HUES64 (cell line): ENCODE data around the gene RAB36.

Source experiments
- H3K27ac ChIP-seq: 2 replicates; pipeline ENCODE4 v1.7.0; 2013; ENCODE audit warnings: low read depth, low read length, inconsistent platforms
- H3K27me3 ChIP-seq: 2 replicates; pipeline ENCODE4 v1.6.1; 2013; ENCODE audit warnings: mild to moderate bottlenecking, low read length; ENCODE audit not compliant: insufficient read depth
- H3K36me3 ChIP-seq: 2 replicates; pipeline ENCODE4 v1.6.1; 2013; ENCODE audit warnings: mild to moderate bottlenecking, low read length; ENCODE audit not compliant: insufficient read depth
- H3K4me1 ChIP-seq: 2 replicates; pipeline ENCODE4 v1.6.1; 2013; ENCODE audit warnings: mild to moderate bottlenecking, low read length, moderate library complexity; ENCODE audit not compliant: insufficient read depth
- H3K4me3 ChIP-seq: 2 replicates; pipeline ENCODE4 v1.5.1; 2013; ENCODE audit warnings: mild to moderate bottlenecking, low read length, moderate library complexity
- H3K9ac ChIP-seq: 2 replicates; pipeline ENCODE4 v1.6.1; 2013; ENCODE audit warnings: mild to moderate bottlenecking, low read depth, low read length
- H3K9me3 ChIP-seq: 2 replicates; pipeline ENCODE4 v1.6.1; 2013; ENCODE audit warnings: low read depth, low read length; ENCODE audit not compliant: insufficient read depth
- WGBS: fragments of 150-250, 120-280 bp; methylation state at CpG from one replicate; pipeline ENCODE4 v1.1.7; 2013; ENCODE audit warnings: missing lambda C conversion rate; 5-methylcytosine and 5-hydroxymethylcytosine counted together

Gene RAB36

GRCh38 chr22:23124611-23125511 lies 20.4 kb upstream of the RAB36 start:
- Histone ChIP-seq H3K27me3 (no peaks in the 10 kb centered on the region; the same call in 1 of the 2 replicates), H3K4me3 (no peak overlapping the region), H3K4me1 (0 out of 2 replicates have a peak, but pooled peaks cover 2% of the 10 kb centered on the region), H3K9ac (no peak overlapping the region), H3K27ac (no peak overlapping the region), H3K9me3 (no peaks in the 10 kb centered on the region), H3K36me3 (no peaks in the 10 kb centered on the region)
- 84% methylated on average over 18 of the region's 19 CpGs for WGBS

GRCh38 chr22:23125512-23126103 lies 19.7 kb upstream of the RAB36 start:
- Histone ChIP-seq H3K36me3 (no peaks in the 10 kb centered on the region), H3K4me1 (0 out of 2 replicates have a peak, but pooled peaks cover 2% of the 10 kb centered on the region), H3K4me3 (no peak overlapping the region), H3K27me3 (no peaks in the 10 kb centered on the region; the same call in 1 of the 2 replicates), H3K9me3 (no peaks in the 10 kb centered on the region), H3K9ac (no peak overlapping the region), H3K27ac (no peak overlapping the region)
- 94% methylated on average over 18 of the region's 18 CpGs for WGBS

GRCh38 chr22:23126165-23127054 lies 18.9 kb upstream of the RAB36 start:
- H3K4me1 ChIP-seq = 0 out of 2 replicates have a peak, but pooled peaks cover 2% of the 10 kb centered on the region
- no peaks in the 10 kb centered on the region; the same call in 1 of the 2 replicates for H3K27me3 ChIP-seq
- 79% methylated on average over 14 of the region's 14 CpGs for WGBS
- H3K9ac ChIP-seq = no peak overlapping the region
- no peaks in the 10 kb centered on the region for H3K36me3 ChIP-seq
- H3K9me3 ChIP-seq = no peaks in the 10 kb centered on the region
- no peak overlapping the region for H3K4me3 ChIP-seq
- H3K27ac ChIP-seq = no peak overlapping the region

DNA sequence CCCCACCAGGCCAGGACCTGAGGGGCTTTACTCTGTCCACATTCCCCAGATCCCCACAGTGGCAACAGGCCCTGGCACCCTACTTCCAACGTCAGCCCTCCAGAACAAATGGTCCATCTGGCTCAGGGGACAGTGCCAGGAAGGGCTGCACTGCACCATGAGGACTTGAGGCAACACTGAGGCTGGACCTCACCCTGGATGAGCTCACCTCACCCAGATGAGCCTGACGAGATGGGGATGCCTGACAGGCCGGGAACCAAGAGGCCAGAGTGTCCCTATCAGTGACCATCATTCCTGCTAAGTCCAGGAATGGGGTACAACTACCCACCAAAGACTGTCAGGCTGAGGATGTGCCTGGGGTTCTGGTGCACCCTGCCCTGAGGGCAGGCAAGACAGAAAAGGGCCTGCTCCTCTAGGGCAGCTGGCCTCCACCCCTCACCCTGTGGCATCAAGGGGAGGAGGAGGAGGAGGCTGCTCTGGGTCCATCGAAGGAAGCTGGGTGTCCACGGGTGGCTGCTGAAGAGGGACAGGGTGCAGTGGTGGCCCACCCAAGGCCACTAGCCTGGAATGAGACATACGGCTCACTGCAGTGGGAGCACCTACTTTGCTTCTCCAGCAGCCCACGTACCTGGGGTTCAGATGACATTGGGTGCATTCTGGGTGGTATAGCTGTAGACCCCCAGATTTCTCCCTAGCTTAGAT lies 18.1 kb upstream of the RAB36 start:
- Histone ChIP-seq H3K9ac (no peak overlapping the region), H3K4me3 (no peak overlapping the region), H3K9me3 (no peaks in the 10 kb centered on the region), H3K36me3 (no peaks in the 10 kb centered on the region), H3K4me1 (0 out of 2 replicates have a peak, but pooled peaks cover 2% of the 10 kb centered on the region), H3K27me3 (no peaks in the 10 kb centered on the region; the same call in 1 of the 2 replicates), H3K27ac (no peak overlapping the region)
- 94% methylated on average over 7 of the region's 7 CpGs for WGBS

DNA sequence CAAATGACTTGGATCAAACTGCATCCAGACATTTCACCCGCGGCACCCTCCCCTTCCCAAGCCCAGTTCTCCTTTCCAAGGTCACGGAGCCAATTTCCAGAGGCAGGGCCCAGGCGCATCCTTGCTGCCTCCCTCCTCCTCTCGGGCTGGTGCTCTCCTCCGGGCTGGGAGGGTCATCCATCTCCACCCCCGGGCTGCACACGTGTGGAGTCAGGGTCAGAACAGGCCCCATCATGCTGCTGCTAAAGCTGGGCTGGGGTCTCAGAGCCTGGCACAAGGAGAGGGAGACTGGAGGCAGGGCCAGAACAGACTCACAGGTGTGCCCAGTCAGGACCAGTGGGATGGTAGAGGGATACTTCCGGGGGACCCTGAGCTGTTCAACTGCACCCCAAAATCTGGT lies 17.5 kb upstream of the RAB36 start:
- Histone ChIP-seq H3K4me3 (no peak overlapping the region), H3K9ac (no peak overlapping the region), H3K27ac (no peak overlapping the region), H3K36me3 (no peaks in the 10 kb centered on the region), H3K27me3 (no peaks in the 10 kb centered on the region), H3K4me1 (0 out of 2 replicates have a peak, but pooled peaks cover 2% of the 10 kb centered on the region), H3K9me3 (no peaks in the 10 kb centered on the region)
- 87% methylated on average over 9 of the region's 9 CpGs for WGBS

- no peak overlapping the region for H3K9ac ChIP-seq
- H3K4me1 ChIP-seq = 0 out of 2 replicates have a peak, but pooled peaks cover 2% of the 10 kb centered on the region
- H3K36me3 ChIP-seq = no peaks in the 10 kb centered on the region
- H3K4me3 ChIP-seq = no peak overlapping the region
- H3K27me3 ChIP-seq = no peaks in the 10 kb centered on the region
- WGBS = 56% methylated on average over 14 of the region's 14 CpGs
- H3K9me3 ChIP-seq = no peaks in the 10 kb centered on the region
- no peak overlapping the region for H3K27ac ChIP-seq
These were observed 16.8 kb upstream of the RAB36 start for GRCh38 chr22:23128269-23129108.

DNA sequence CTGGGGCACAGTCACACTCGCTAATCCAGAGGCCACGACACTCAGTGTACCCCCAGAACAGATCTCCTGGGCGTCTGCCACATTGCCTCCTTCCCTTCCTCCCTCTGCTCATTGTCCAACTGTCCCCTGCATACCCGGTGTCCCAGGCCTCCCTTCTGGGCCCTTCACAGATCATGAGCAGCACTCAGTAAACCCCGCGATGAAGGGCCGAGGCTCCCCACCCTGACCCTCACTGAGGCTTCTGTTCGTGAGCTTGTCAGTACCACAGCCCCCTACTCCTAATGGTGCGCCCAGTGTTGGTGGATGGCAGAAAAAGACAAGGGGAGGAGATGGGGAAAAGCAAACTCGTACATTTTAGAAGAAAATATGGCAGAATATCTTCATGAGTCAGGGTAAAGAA lies 16.1 kb upstream of the RAB36 start:
- H3K9ac ChIP-seq = no peak overlapping the region
- no peaks in the 10 kb centered on the region for H3K36me3 ChIP-seq
- WGBS = 79% methylated on average over 9 of the region's 10 CpGs
- 0 out of 2 replicates have a peak, but pooled peaks cover 2% of the 10 kb centered on the region for H3K4me1 ChIP-seq
- H3K27me3 ChIP-seq = no peaks in the 10 kb centered on the region
- no peaks in the 10 kb centered on the region for H3K9me3 ChIP-seq
- H3K27ac ChIP-seq = no peak overlapping the region
- no peak overlapping the region for H3K4me3 ChIP-seq

DNA sequence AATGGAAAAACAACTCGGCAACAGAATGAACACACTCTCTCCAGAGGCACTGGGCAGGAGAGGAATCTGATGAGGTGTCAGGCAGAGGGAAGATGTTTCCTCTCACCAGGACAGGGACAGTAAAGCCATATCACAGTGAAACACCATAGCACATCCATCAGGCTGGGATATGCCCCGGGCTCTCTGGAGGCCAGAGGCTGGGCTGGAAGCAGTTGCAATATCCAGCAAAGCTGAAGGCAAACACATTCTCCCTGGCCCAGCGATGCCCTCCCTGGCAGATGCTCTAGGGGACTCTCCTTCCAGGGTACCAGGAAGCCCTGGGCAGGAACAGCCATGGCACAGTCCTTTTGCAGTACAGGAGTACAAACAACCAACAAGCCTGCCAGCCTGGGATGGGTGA lies 14.6 kb upstream of the RAB36 start:
- H3K9me3 ChIP-seq = no peaks in the 10 kb centered on the region
- H3K36me3 ChIP-seq = no peaks in the 10 kb centered on the region
- H3K9ac ChIP-seq = no peak overlapping the region
- no peak overlapping the region for H3K4me3 ChIP-seq
- H3K27ac ChIP-seq = no peak overlapping the region
- no peaks in the 10 kb centered on the region for H3K27me3 ChIP-seq
- H3K4me1 ChIP-seq = peaks cover 6% of the 10 kb centered on the region; the same call in 1 of the 2 replicates
- WGBS = 85% methylated on average over 3 of the region's 3 CpGs

DNA sequence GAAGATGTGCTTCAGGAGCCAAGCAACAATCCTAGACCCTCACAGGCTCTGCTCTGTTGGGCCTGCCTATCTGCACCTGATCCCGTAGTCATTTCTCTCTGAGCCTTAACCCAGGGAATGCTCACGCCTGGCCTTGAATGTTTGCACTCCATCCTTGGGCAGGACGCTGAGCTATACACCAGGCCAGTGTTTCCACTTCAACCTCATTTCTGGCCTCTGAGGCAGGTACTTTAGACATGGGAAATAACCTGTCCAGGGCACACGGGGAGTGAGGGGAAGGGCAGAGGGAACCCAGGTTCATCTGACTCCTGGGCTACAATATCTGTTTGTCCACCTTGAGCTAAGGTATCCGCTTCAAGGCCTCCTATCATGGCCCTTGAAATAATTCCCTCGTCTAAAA lies 13.3 kb upstream of the RAB36 start:
- WGBS = 87% methylated on average over 6 of the region's 6 CpGs
- Histone ChIP-seq H3K36me3 (no peaks in the 10 kb centered on the region), H3K9ac (no peak overlapping the region), H3K4me3 (no peak overlapping the region), H3K27me3 (no peaks in the 10 kb centered on the region), H3K9me3 (no peaks in the 10 kb centered on the region), H3K27ac (no peak overlapping the region), H3K4me1 (peaks cover 6% of the 10 kb centered on the region; the same call in 1 of the 2 replicates)
